HL-60 (cell line): ENCODE results near the gene USP36.

ENCODE experiments used
- DNase-seq, 2 experiments: peaks; one replicate each; pipeline ENCODE4 v3.0.0-alpha.2; 2010 to 2020; ENCODE audit warnings: low read depth in 1 of 2, low spot score in 1 of 2
- H3K27ac ChIP-seq: fragments of 250-450 bp; sonication (Bioruptor Pico); replicated peaks from 2 replicates; pipeline ENCODE4 v1.5.1; 2020; ENCODE audit warnings: mild to moderate bottlenecking, moderate library complexity
- H3K27me3 ChIP-seq: fragments of 250-450 bp; sonication (Bioruptor Pico); 2 replicates; pipeline ENCODE4 v1.5.1; 2021; ENCODE audit warnings: mild to moderate bottlenecking, moderate library complexity; ENCODE audit not compliant: insufficient read depth, poor library complexity, severe bottlenecking
- H3K4me3 ChIP-seq: replicated peaks from 2 replicates; pipeline ENCODE4 v1.5.1; 2011; ENCODE audit warnings: mild to moderate bottlenecking, control low read depth, low read length; ENCODE audit not compliant: insufficient read depth
- GABPA ChIP-seq: IDR thresholded peaks from 2 replicates; pipeline ENCODE4 v1.6.1; 2012; ENCODE audit warnings: low read depth
- POLR2AphosphoS5 ChIP-seq: IDR thresholded peaks from 2 replicates; pipeline ENCODE4 v1.6.1; 2012; ENCODE audit warnings: low read depth
- SPI1 ChIP-seq: IDR thresholded peaks from 2 replicates; pipeline ENCODE4 v1.6.1; 2012; ENCODE audit warnings: low read depth, mild to moderate bottlenecking, borderline replicate concordance
- TF ChIP-seq, protein P1 (sequence below): IDR thresholded peaks from 2 replicates; pipeline ENCODE4 v1.6.1; 2012; ENCODE audit warnings: low read depth; ENCODE audit not compliant: insufficient replicate concordance
- TF ChIP-seq, protein P2 (sequence below): IDR thresholded peaks from one replicate; pipeline ENCODE4 v1.5.1; 2011; ENCODE audit warnings: low read length, control low read depth, inconsistent platforms; ENCODE audit not compliant: insufficient read depth

USP36 gene

DNA sequence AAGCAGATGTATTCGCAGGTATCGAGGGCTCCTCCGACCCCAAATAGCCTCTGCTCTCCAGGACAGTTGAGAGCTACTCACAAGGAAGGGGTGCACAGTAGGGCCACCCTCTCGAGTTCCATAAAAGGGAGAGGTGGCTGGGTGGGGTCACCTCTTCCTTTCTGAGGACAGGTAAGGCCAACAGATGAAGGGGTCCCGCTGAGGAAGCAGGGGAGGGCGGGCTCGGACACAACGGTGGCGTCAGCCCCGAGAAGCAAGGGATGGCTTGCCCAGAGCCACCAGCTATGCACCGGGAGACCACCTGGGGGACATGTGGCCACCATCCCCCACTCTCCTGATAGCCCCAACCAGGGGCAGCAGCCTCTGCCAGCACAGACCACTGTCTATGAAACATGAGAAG lies 43.4 kb downstream of the USP36 start:
- TF ChIP-seq, protein P1, sequence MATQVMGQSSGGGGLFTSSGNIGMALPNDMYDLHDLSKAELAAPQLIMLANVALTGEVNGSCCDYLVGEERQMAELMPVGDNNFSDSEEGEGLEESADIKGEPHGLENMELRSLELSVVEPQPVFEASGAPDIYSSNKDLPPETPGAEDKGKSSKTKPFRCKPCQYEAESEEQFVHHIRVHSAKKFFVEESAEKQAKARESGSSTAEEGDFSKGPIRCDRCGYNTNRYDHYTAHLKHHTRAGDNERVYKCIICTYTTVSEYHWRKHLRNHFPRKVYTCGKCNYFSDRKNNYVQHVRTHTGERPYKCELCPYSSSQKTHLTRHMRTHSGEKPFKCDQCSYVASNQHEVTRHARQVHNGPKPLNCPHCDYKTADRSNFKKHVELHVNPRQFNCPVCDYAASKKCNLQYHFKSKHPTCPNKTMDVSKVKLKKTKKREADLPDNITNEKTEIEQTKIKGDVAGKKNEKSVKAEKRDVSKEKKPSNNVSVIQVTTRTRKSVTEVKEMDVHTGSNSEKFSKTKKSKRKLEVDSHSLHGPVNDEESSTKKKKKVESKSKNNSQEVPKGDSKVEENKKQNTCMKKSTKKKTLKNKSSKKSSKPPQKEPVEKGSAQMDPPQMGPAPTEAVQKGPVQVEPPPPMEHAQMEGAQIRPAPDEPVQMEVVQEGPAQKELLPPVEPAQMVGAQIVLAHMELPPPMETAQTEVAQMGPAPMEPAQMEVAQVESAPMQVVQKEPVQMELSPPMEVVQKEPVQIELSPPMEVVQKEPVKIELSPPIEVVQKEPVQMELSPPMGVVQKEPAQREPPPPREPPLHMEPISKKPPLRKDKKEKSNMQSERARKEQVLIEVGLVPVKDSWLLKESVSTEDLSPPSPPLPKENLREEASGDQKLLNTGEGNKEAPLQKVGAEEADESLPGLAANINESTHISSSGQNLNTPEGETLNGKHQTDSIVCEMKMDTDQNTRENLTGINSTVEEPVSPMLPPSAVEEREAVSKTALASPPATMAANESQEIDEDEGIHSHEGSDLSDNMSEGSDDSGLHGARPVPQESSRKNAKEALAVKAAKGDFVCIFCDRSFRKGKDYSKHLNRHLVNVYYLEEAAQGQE, result no peak
- TF ChIP-seq SPI1, result no peak
- TF ChIP-seq GABPA, result no peak
- TF ChIP-seq, protein P2, sequence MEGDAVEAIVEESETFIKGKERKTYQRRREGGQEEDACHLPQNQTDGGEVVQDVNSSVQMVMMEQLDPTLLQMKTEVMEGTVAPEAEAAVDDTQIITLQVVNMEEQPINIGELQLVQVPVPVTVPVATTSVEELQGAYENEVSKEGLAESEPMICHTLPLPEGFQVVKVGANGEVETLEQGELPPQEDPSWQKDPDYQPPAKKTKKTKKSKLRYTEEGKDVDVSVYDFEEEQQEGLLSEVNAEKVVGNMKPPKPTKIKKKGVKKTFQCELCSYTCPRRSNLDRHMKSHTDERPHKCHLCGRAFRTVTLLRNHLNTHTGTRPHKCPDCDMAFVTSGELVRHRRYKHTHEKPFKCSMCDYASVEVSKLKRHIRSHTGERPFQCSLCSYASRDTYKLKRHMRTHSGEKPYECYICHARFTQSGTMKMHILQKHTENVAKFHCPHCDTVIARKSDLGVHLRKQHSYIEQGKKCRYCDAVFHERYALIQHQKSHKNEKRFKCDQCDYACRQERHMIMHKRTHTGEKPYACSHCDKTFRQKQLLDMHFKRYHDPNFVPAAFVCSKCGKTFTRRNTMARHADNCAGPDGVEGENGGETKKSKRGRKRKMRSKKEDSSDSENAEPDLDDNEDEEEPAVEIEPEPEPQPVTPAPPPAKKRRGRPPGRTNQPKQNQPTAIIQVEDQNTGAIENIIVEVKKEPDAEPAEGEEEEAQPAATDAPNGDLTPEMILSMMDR, result no peak
- no peak for TF ChIP-seq POLR2AphosphoS5
- Histone ChIP-seq H3K27me3 (no peaks in the 10 kb centered on the region), H3K27ac (no peak overlapping the region)

DNA sequence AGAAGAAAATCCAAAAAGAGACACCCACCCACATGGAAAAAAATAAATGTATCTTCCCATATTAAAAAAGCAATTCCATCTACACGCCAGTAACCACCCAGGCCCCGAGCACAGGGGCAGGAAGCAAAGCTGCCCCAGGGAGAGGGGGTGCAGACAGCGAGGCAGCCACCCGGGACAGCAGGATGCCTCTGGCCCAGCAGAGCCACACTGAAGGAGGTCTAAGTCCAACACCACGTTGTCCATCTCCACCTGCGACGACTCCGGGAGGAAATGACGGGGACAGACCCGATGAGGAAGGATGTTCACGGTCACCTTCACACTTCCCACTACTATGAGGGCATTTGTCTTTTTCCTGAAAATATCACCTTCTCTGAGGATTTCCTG lies 44.1 kb downstream of the USP36 start:
- no peak overlapping the region for H3K4me3 ChIP-seq
- H3K27ac ChIP-seq, result no peak overlapping the region
- TF ChIP-seq, protein P1, result no peak
- TF ChIP-seq POLR2AphosphoS5 (no peak), GABPA (no peak), SPI1 (no peak)
- TF ChIP-seq, protein P2, result no peak

More for the DNA sequence above, 43.4 kb downstream of the USP36 start:
- H3K4me3 ChIP-seq, result no peak overlapping the region
- DNase-seq, result no peak

GRCh38 chr17:78795861-78796516 lies 44.6 kb downstream of the USP36 start:
- no peak for DNase-seq
- TF ChIP-seq, protein P2, result no peak
- TF ChIP-seq POLR2AphosphoS5, result no peak
- TF ChIP-seq SPI1, result no peak
- TF ChIP-seq GABPA, result no peak
- TF ChIP-seq, protein P1, result no peak
- H3K27me3 ChIP-seq, result no peaks in the 10 kb centered on the region
- H3K4me3 ChIP-seq, result no peak overlapping the region
- no peak overlapping the region for H3K27ac ChIP-seq

More for the DNA sequence above, 44.1 kb downstream of the USP36 start:
- no peaks in the 10 kb centered on the region for H3K27me3 ChIP-seq
- DNase-seq, result no peak
